Activated CD4-positive, alpha-beta T cell treated with anti-CD3 and anti-CD28 coated beads, Interleukin-2, amount 10 ng/mL, durations not matched to agents 7 days and 5 days (primary cell): ENCODE data around the gene EXOC4. TPM values are rescaled to one million over a fixed set of nuclear protein-coding genes. Genes with fewer than 3 reads are reported as not detected.

ENCODE experiments used
- CTCF ChIA-PET: fragments of 350-600 bp; sonication (Branson Sonifier 250); formaldehyde crosslinking; loops from one replicate; lab custom pipeline; 2021; ENCODE audit warnings: antibody characterized with exemption; lab: Charles Lee
- POLR2A ChIA-PET: fragments of 350-600 bp; sonication (Branson Sonifier 250); formaldehyde crosslinking; loops from one replicate; lab custom pipeline; 2021; ENCODE audit warnings: antibody characterized with exemption; lab: Charles Lee
- DNase-seq: peaks from one replicate; pipeline ENCODE4 v3.0.0-alpha.2; 2020
- H3K27ac Mint-ChIP-seq: one replicate; pipeline ENCODE4 v1.8.0; 2021; ENCODE audit warnings: mild to moderate bottlenecking, moderate library complexity, mixed read lengths
- H3K27me3 Mint-ChIP-seq: one replicate; pipeline ENCODE4 v1.8.0; 2021; ENCODE audit warnings: mixed read lengths
- H3K36me3 Mint-ChIP-seq: one replicate; pipeline ENCODE4 v1.8.0; 2021; ENCODE audit warnings: low read depth, mixed read lengths
- H3K4me1 Mint-ChIP-seq: one replicate; pipeline ENCODE4 v1.8.0; 2021; ENCODE audit warnings: mixed read lengths
- H3K4me3 Mint-ChIP-seq: one replicate; pipeline ENCODE4 v1.8.0; 2021; ENCODE audit warnings: mild to moderate bottlenecking, moderate library complexity, mixed read lengths
- H3K9me3 Mint-ChIP-seq: one replicate; pipeline ENCODE4 v1.8.0; 2021; ENCODE audit warnings: mixed read lengths
- total RNA-seq, 2 experiments: library from RNA; stranded (reverse); gene quantifications; one replicate each; pipeline ENCODE4 v1.2.3, GENCODE V29; 2021

The EXOC4 gene
- total RNA-seq, 2 experiments from 2014 or later: 76.7 to 84.6 TPM

- CTCF ChIA-PET: no interaction called here
These were observed 36.1 kb downstream of the EXOC4 start for GRCh38 chr7:133288970-133289369.

GRCh38 chr7:133290041-133290440 lies 37.2 kb downstream of the EXOC4 start:
- DNase-seq: no peak
- ChIA-PET CTCF (no interaction called here), POLR2A (no interaction called here)
- peaks cover 25% of the 10 kb centered on the region for H3K36me3 Mint-ChIP-seq
- H3K27ac Mint-ChIP-seq: no peak overlapping the region
- H3K4me3 Mint-ChIP-seq: no peak overlapping the region
- H3K9me3 Mint-ChIP-seq: no peaks in the 10 kb centered on the region
- no peaks in the 10 kb centered on the region for H3K27me3 Mint-ChIP-seq
- H3K4me1 Mint-ChIP-seq: no peaks in the 10 kb centered on the region

More at GRCh38 chr7:133288970-133289369, 36.1 kb downstream of the EXOC4 start:
- no peak for DNase-seq
- Mint-ChIP-seq H3K4me3 (no peak overlapping the region), H3K36me3 (peaks cover 25% of the 10 kb centered on the region), H3K27me3 (no peaks in the 10 kb centered on the region), H3K4me1 (no peaks in the 10 kb centered on the region), H3K9me3 (no peaks in the 10 kb centered on the region), H3K27ac (no peak overlapping the region)
- POLR2A ChIA-PET: no interaction called here

GRCh38 chr7:133290676-133291333 lies 37.9 kb downstream of the EXOC4 start:
- H3K9me3 Mint-ChIP-seq: no peaks in the 10 kb centered on the region
- no peak for DNase-seq
- no peaks in the 10 kb centered on the region for H3K4me1 Mint-ChIP-seq
- ChIA-PET POLR2A (no interaction called here), CTCF (no interaction called here)
- peaks cover 25% of the 10 kb centered on the region for H3K36me3 Mint-ChIP-seq
- H3K27me3 Mint-ChIP-seq: no peaks in the 10 kb centered on the region
- no peak overlapping the region for H3K4me3 Mint-ChIP-seq
- H3K27ac Mint-ChIP-seq: no peak overlapping the region

DNA sequence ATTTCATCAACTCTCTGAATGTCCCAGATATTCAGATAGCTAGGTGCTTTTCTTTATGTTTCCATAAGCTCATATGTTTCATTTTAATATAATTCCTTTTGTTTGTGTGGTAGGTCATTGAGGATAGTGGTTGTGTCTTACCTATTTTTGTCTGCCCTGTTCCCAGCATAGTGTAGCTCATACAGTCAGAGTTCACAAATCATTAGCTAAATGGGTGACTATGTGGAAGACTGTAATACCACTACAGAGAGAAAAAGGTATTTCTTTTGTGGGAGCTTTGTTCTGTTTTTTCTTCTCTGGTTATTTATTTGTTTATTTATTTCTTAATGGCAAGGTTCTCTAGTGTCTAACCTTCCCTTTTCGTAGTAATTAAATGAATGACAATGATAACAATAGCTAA lies 39.8 kb downstream of the EXOC4 start:
- H3K36me3 Mint-ChIP-seq: peaks cover 27% of the 10 kb centered on the region
- no peak overlapping the region for H3K27ac Mint-ChIP-seq
- CTCF ChIA-PET: interaction anchor here (1.1 to 1.8 kb wide), 4 partner anchors 11 to 25 kb away, joined by 3 to 5 read pairs (median 4); no protein-coding TSS in a partner anchor
- no peaks in the 10 kb centered on the region for H3K4me1 Mint-ChIP-seq
- no peaks in the 10 kb centered on the region for H3K9me3 Mint-ChIP-seq
- POLR2A ChIA-PET: interaction anchor here (0.6 kb wide), 1 partner anchor 835 kb away, joined by 3 read pairs; the partner anchor contains the start of gene LRGUK
- H3K27me3 Mint-ChIP-seq: no peaks in the 10 kb centered on the region
- DNase-seq: no peak
- no peak overlapping the region for H3K4me3 Mint-ChIP-seq

DNA sequence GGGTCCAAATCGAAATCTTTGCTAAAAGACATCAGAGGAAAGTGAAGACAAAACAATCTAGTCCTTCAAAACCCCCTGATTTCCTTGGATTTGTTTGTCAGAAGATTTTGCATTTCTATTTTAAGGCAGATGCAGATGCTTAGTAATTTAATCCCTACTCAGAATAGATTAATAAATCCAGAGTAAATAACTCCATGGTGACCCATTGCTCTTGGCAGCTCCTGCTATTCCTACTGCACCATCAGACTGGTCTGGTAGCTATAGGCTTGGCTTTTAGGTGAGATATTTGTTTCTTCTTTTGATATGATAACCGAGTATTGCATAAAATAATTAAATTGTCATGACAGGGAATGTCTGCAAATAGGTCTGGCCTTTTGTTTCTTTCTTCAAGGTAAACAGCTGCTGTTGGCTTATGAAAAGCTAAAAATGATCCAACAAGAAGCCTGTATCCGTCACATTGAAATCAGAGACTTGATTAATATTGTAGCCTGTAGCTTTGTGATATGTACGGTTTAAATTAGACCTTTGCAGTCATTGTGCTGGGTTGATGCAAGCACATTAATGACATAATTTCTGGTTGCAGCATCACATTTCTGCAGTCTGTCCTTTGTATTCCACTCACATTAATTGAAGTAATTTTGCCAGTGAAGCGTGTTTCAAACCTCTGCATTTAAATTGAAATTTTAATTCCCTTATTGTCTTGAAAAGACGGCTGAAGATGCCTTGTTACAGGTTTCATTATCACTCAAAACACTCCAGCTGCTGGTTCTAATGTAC lies 40.7 kb downstream of the EXOC4 start:
- Mint-ChIP-seq H3K27me3 (no peaks in the 10 kb centered on the region), H3K27ac (no peak overlapping the region), H3K36me3 (peaks cover 27% of the 10 kb centered on the region), H3K4me1 (no peaks in the 10 kb centered on the region), H3K9me3 (no peaks in the 10 kb centered on the region), H3K4me3 (no peak overlapping the region)
- POLR2A ChIA-PET: no interaction called here
- DNase-seq: no peak
- CTCF ChIA-PET: interaction anchor here (0.5 to 1.8 kb wide), 3 partner anchors 14 to 580 kb away, joined by 3 to 5 read pairs (median 4); no protein-coding TSS in a partner anchor

GRCh38 chr7:133294234-133294633 lies 41.4 kb downstream of the EXOC4 start:
- peaks cover 22% of the 10 kb centered on the region for H3K36me3 Mint-ChIP-seq
- no peaks in the 10 kb centered on the region for H3K4me1 Mint-ChIP-seq
- H3K9me3 Mint-ChIP-seq: no peaks in the 10 kb centered on the region
- no peaks in the 10 kb centered on the region for H3K27me3 Mint-ChIP-seq
- DNase-seq: no peak
- ChIA-PET CTCF (interaction anchor here (1.5 kb wide), 1 partner anchor 20 kb away, joined by 4 read pairs; no protein-coding TSS in a partner anchor), POLR2A (no interaction called here)
- no peak overlapping the region for H3K4me3 Mint-ChIP-seq
- no peak overlapping the region for H3K27ac Mint-ChIP-seq

DNA sequence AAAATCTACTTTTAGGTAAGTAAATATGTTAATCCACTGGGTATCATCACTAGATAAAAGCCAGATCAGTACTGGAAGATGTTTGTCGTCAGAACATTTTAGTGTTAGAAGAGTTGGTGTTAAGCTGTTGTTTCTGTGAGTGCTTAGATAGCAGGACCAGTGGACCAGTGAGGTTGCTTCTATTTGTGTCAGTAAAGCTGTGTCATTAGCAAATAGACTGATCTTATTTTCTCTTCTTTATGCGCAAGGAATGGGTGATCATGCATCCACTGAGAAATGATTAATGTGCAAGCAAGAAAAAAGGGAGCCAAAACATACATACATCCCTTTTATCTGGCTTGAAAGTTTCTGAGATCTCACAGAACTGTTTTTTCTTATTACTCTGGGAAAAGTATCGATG lies 42.6 kb downstream of the EXOC4 start:
- DNase-seq: no peak
- H3K36me3 Mint-ChIP-seq: peaks cover 13% of the 10 kb centered on the region
- no peak overlapping the region for H3K27ac Mint-ChIP-seq
- POLR2A ChIA-PET: no interaction called here
- CTCF ChIA-PET: interaction anchor here (0.5 to 1.5 kb wide), 3 partner anchors 18 to 345 kb away, joined by 3 to 4 read pairs (median 4); no protein-coding TSS in a partner anchor
- no peak overlapping the region for H3K4me3 Mint-ChIP-seq
- no peaks in the 10 kb centered on the region for H3K27me3 Mint-ChIP-seq
- no peaks in the 10 kb centered on the region for H3K9me3 Mint-ChIP-seq
- no peaks in the 10 kb centered on the region for H3K4me1 Mint-ChIP-seq

- Mint-ChIP-seq H3K4me1 (no peaks in the 10 kb centered on the region), H3K4me3 (no peak overlapping the region), H3K36me3 (peaks cover 5% of the 10 kb centered on the region), H3K9me3 (no peaks in the 10 kb centered on the region), H3K27me3 (no peaks in the 10 kb centered on the region), H3K27ac (no peak overlapping the region)
- POLR2A ChIA-PET: no interaction called here
- no peak for DNase-seq
- CTCF ChIA-PET: no interaction called here
These were observed 44.2 kb downstream of the EXOC4 start for GRCh38 chr7:133297093-133297492.

DNA sequence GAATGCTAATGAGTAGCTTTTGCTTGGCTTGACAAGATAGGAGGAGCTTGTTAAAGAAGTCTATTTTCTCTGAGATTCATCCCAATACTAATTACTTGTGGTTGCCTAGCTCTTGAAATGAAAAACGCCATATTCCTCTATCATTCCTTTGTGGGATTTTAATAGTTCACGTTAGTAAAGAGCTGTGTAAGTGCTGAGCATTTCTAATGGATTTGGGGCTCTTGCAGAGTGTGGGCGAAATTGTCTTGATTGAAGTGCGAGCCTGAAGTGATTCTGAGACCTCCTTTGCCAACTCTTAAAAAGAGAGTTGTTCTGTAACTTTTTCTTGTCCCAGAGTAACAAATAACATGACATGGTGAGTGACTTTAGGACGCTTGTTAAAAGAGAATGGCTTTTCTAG lies 45.2 kb downstream of the EXOC4 start:
- Mint-ChIP-seq H3K27ac (no peak overlapping the region), H3K9me3 (no peaks in the 10 kb centered on the region), H3K4me3 (no peak overlapping the region), H3K4me1 (no peaks in the 10 kb centered on the region), H3K36me3 (peaks cover 2% of the 10 kb centered on the region), H3K27me3 (no peaks in the 10 kb centered on the region)
- ChIA-PET POLR2A (no interaction called here), CTCF (interaction anchor here (1.0 kb wide), 1 partner anchor 16 kb away, joined by 5 read pairs; no protein-coding TSS in a partner anchor)
- DNase-seq: no peak

- H3K27ac Mint-ChIP-seq: no peak overlapping the region
- no peaks in the 10 kb centered on the region for H3K9me3 Mint-ChIP-seq
- H3K36me3 Mint-ChIP-seq: peaks cover 2% of the 10 kb centered on the region
- no peak overlapping the region for H3K4me3 Mint-ChIP-seq
- H3K4me1 Mint-ChIP-seq: no peaks in the 10 kb centered on the region
- DNase-seq: no peak
- no peaks in the 10 kb centered on the region for H3K27me3 Mint-ChIP-seq
- POLR2A ChIA-PET: no interaction called here
- CTCF ChIA-PET: no interaction called here
These were observed 46.8 kb downstream of the EXOC4 start for GRCh38 chr7:133299676-133300075.

- no peaks in the 10 kb centered on the region for H3K27me3 Mint-ChIP-seq
- ChIA-PET POLR2A (no interaction called here), CTCF (no interaction called here)
- no peak overlapping the region for H3K27ac Mint-ChIP-seq
- no peak overlapping the region for H3K4me3 Mint-ChIP-seq
- H3K36me3 Mint-ChIP-seq: peaks cover 2% of the 10 kb centered on the region
- DNase-seq: no peak
- H3K4me1 Mint-ChIP-seq: no peaks in the 10 kb centered on the region
- no peaks in the 10 kb centered on the region for H3K9me3 Mint-ChIP-seq
These were observed 47.2 kb downstream of the EXOC4 start for GRCh38 chr7:133300088-133300487.

DNA sequence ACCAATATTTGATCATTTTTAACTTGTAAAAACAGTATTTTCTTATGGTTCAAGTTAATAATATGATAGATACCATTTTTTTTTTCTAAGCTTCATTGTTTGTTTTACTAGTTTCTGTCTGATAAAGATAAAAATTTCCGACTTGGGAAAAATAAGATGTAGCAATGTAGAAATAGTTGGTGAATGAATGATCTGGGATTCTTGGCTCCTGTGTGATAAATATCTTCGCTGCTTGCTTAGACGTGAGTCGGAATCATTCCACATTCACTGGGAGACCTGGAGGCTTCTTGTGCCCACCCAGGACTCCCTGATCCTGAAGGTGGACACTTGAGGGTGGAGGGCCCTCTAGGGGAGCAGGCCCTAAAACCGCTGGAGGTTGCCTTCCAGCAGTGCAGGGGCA lies 47.9 kb downstream of the EXOC4 start:
- Mint-ChIP-seq H3K36me3 (peaks cover 4% of the 10 kb centered on the region), H3K4me3 (no peak overlapping the region), H3K9me3 (no peaks in the 10 kb centered on the region), H3K27ac (no peak overlapping the region), H3K4me1 (no peaks in the 10 kb centered on the region), H3K27me3 (no peaks in the 10 kb centered on the region)
- no peak for DNase-seq
- POLR2A ChIA-PET: no interaction called here
- CTCF ChIA-PET: no interaction called here

GRCh38 chr7:133301444-133301843 lies 48.6 kb downstream of the EXOC4 start:
- CTCF ChIA-PET: no interaction called here
- POLR2A ChIA-PET: no interaction called here
- Mint-ChIP-seq H3K9me3 (no peaks in the 10 kb centered on the region), H3K27ac (no peak overlapping the region), H3K36me3 (peaks cover 9% of the 10 kb centered on the region), H3K4me1 (no peaks in the 10 kb centered on the region), H3K4me3 (no peak overlapping the region), H3K27me3 (no peaks in the 10 kb centered on the region)
- DNase-seq: no peak
